NCI-H1694 treated with DMSO at 0.1 percent for 48 hours (cell line): ENCODE results near the gene PSMG3.
A peak's percentile ranks its signal among the peaks of the same experiment; 100 is the strongest.

Experiments used
- DNase-seq: peaks from one replicate; lab custom pipeline; 2025; lab: John Stamatoyannopoulos, UW

The PSMG3 gene

DNA sequence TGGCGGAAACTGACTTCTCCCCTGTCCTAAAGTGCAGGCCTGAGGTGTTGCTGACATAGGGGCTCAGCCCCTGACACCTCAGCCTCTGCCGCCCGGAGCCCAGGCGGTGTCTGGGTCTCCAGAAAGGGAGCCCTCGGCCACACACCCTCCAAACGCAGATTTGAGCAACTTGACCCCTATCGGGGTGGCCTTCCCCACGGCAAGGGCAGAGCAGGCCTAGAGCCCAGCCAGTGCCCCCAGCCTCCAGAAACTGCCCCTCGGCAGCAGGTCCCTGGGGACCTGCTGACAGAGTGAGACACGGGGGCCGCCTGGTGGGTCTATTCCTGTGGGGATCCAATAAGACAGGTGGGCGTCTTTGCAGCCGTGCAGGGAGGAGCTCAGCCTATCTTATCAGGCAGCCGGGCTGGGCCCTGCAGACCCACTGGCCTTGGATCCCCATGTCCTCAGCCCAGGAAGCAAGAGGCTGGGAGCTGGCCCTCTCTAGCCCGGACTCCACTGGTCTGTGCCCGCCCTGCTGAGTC, 24.9 kb downstream of the PSMG3 start:
- no peak for DNase-seq

DNA sequence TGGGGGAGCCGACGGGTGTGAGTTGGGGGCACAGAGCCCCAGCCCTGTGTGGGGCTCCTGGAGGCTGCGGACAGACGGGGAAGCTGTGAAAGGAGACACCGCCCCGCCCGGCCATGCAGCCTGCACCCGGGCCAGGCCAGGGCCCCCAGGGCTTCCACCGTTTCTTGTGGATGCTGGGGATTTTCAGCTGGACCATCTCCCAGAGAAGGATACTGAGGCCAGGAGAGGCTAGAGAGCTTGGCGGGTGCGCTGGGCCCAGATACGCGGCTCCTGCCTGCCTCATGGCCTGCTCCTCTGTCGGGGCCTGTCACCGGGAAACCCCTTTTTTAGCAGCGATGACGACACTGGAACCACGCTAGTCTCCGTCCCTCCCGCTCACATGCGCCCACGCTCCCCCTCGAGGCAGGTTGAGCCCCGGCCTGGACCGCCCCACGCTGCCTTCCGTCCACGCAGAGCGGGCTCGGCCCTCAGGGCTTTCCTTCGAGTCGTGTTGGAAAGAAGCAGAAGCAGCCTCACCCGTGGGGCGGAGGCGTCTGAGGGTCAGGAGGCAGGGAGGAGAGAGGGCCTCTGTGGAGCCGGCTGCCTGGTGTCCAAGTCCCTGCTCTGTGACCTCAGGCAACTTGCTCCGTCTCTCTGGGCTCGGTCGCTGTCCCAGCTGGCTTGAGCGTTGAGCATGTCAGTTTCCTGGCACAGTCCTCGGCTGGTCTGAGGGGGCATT, 25.5 kb downstream of the PSMG3 start:
- no peak for DNase-seq

DNA sequence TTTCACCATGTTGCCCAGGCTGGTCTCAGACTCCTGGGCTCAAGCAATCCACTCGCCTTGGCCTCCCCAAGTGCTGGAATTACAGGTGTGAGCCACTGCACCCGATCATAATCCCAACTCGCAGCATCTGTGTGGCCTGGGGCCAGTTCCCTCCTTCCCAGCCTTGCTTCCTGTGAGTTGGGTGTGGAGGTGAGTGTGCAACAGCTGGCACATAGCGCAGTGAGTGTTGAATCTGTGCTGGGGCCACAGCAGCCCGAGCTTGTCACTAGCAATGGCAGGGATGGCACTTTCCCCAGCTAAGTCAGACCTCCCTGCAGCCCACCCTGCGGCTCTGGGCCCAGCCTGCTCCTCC, 26.0 kb downstream of the PSMG3 start:
- DNase-seq = no peak

GRCh38 chr7:1542841-1543747, 26.7 kb downstream of the PSMG3 start:
- DNase-seq = no peak

DNA sequence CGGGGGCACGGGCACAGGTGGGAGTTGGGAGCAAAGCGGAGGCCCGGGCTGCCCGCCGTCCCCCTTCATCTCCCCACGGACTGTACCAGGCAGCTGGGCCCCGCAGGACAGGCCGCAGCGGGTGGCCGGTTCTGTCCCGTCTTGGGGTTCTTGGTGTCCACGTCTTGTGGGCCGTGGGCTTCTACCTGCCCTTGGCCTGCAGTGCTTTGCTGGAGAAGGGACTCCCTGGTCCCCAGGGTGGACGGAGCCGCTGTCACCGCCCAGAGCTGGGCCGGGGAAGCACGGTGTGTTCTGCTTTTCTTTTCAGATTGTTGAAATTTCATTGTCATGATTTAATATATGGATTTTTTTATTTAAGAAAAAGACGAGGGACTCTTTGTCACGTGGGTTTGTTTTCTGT, 27.5 kb downstream of the PSMG3 start:
- DNase-seq = no peak

- DNase-seq = no peak
Measured at GRCh38 chr7:1541431-1542162, 28.2 kb downstream of the PSMG3 start.

- DNase-seq = no peak
Measured at GRCh38 chr7:1540776-1541271, 29.0 kb downstream of the PSMG3 start.

- no peak for DNase-seq
Measured at GRCh38 chr7:1539882-1540775, 29.7 kb downstream of the PSMG3 start.

GRCh38 chr7:1539181-1539881, 30.5 kb downstream of the PSMG3 start:
- no peak for DNase-seq

DNA sequence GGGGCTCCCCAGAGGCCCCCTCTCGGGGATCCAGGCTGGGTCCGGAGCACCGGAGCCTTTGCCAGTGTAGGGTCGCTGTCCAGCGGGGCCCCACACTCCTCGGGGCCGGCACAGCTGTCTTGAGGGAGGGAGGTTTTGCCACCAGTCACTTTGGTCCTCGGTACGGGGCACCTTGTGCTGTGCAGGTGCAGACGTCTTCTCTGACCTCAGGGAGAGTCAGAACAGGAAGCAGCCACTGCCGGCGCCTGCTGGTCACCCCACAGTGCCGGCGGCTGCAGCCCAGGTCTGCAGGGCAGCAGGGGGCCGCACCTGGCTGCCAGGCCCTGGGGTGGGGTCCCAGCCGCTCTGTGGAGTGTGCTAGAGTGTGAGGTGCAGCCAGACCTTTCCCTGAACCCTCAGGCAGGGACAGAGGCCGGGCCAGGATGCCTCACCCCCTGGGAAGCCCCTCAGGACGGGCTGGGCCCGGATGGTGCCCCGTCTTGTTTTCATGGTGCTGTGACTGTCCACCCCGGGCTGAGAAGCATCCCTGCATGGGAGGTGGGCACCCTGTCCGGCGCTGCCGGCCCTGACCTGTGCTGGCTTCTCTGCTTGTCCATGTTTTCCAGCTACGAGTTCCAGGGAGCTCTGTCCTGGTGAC, 31.2 kb downstream of the PSMG3 start:
- no peak for DNase-seq

DNA sequence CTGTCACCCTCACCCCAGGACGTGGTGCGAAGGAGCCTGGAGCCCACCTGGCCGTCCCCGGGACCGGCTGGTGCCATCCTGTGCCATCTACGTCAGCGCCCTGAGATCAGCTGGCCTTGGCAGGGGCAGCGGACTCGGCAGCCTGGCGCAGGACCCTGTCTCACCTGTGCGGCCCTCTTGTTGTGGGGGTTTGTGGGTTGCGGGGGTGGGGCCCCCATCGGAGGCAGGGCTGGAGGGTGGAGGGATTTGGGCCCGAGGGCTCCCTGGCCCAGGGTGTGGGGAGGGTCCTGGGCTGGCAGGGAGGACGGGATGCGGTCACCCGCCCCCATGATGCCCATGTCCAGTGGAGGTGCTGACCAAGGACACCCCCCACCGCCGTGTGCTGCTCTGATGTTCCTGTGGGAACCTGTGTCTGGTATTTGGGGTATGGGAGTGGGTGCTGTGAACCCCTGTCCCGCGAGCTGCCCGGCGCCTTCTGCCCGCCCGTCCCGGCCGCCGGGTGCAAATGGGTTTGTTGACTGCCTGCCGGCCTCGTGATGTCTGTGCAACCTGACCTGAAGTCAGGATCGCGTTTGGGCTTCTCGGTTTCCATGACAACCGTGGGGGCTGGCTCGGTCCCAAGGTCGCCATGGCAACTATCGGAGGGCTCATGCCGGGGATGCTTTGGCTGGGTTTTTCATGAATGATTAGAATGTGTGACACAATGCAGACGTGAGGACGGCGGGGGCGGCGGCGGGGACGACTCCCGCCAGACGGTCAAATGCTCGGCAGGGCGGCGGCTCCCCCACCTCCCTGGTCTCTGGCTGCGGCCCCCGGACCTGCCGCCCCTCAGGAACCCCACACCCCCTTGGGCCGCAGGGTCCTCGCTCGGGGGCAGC, 32.1 kb downstream of the PSMG3 start:
- peak; percentile 19 for DNase-seq

DNA sequence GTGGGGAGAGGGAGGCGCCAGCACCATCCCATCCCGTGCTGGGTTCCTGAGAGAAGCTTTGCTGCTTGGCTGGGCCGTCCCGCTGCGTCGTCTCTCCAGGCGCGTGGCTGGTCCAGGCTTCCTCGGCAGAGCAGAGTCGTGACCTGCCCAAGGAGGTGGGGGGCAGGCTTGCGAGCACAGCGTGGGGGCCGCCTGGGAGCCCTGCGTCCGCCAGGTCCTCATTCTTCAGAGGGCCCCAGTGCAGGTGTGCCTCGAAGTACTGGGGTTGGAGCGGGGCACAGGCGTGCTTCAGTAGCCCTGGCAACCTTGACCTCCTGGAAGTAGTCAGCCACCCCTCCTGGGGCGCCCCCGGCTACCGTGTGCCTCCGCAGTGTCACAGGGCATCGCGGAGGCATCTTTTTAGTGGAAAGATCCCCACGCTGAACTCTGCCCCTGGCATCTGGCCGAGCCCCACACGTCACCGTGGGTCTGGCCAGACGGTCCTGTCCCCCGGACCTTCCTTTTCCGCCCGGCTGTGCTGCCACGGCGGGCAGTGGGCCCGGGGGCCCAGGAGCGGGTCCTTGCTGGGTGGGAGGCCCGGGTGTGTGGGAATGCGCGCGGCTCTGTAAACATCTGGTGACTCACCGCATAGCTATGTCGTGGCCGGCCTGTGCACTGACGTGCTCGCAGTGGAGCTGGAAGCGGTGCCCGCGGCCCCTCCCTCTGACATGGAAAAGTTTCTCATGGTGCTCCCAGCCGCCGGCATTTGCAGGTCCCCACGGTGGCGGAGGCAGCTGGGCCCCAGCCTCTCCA, 32.9 kb downstream of the PSMG3 start:
- no peak for DNase-seq

DNA sequence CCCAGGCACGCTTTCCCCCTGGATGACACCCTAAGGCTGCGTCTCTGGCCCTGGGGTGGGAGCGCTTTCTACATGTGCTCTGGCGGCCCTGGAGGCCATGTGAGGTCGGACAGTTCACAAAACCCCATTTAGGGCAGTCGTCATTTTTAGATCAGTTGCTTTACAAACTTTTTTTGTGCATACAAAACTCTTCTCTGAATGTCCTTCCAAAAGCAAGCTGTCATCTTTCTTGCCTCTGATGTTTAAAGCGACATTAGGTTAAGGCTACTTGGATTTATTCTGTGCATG, 33.4 kb downstream of the PSMG3 start:
- DNase-seq = no peak

- no peak for DNase-seq
Measured at GRCh38 chr7:1535701-1536454, 34.0 kb downstream of the PSMG3 start.

- DNase-seq = no peak
Measured at GRCh38 chr7:1535100-1535458, 34.8 kb downstream of the PSMG3 start.

DNA sequence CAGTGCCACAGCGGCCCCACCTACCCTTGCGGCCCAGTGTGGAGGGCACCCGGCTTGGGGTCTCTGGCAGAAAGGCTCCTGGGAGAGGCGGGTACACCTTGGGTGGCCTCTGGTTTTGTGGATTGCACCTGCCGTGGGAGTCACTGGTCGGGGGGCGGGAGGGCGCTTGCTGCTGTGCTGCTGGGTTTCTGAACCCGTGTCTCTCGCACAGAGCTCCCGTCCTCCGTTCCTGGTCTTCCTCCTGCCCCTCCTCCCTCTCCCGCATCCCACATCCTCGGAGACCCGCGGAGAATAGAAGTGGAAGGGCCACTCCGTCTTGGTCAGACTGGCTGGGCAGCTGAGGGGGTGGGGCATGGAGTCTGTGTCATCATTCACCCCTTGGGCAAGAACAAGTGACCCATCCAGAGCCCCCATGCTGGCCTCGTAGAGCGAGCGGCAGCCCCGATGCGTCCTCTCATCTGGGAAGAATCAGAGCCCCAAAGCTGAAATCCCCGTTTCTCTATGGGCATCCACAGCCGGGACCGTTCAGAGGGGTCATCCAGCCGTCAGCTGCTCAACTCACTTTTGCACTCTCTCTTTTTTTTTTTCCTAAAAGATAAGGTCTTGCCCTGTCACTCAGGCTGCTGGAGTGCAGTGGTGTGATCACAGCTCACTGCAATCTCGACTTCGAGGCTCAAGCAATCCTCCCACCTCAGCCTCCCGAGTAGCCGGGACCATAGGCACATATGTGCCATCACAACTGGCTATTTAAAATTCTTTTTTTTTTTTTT, 35.3 kb downstream of the PSMG3 start:
- no peak for DNase-seq
